K562 (cell line): Measurements from ENCODE around the gene ATOSA. TPM values are rescaled to one million over a fixed set of nuclear protein-coding genes. Genes with fewer than 3 reads are reported as not detected.
A peak's percentile ranks its signal among the peaks of the same experiment; 100 is the strongest.

Source experiments
- ARID4B ChIP-seq: sonication (generic); formaldehyde crosslinking; IDR thresholded peaks from 2 replicates; pipeline ENCODE4 v1.8.0; 2022; ENCODE audit warnings: mild to moderate bottlenecking, missing genetic modification reagents
- ARNT ChIP-seq, 2 experiments: fragments of 450-650 bp; IDR thresholded peaks; 2 replicates each; pipeline ENCODE4 v1.6.1; 2016; ENCODE audit warnings: mild to moderate bottlenecking in 1 of 2
- ATF4 ChIP-seq: fragments of 450-650 bp; formaldehyde crosslinking; IDR thresholded peaks from 2 replicates; pipeline ENCODE4 v1.4.0; 2022; ENCODE audit warnings: mild to moderate bottlenecking, moderate library complexity
- CHD4 ChIP-seq: fragments of 200-600 bp; sonication (generic); IDR thresholded peaks from 3 replicates; pipeline ENCODE4 v1.6.1; 2012; ENCODE audit warnings: low read depth, mild to moderate bottlenecking, mixed read lengths, low read length, inconsistent platforms; ENCODE audit not compliant: insufficient read depth, insufficient replicate concordance, poor library complexity, severe bottlenecking
- ELF4 ChIP-seq: fragments of 450-650 bp; formaldehyde crosslinking; IDR thresholded peaks from 2 replicates; pipeline ENCODE4 v1.4.0; 2022; ENCODE audit warnings: missing genetic modification characterization
- ETV6 ChIP-seq, 3 experiments: fragments of 150-350 bp in 1 of 3; sonication (generic) in 1 of 3; formaldehyde crosslinking in 1 of 3; IDR thresholded peaks; 2 replicates each; pipeline versions ENCODE4 v1.6.1 to v1.8.0; 2014 to 2022; ENCODE audit warnings: borderline replicate concordance in 2 of 3, low read depth in 2 of 3, antibody characterized with exemption in 1 of 3, low read length in 1 of 3, mild to moderate bottlenecking in 1 of 3, missing genetic modification reagents in 1 of 3
- FOS ChIP-seq: IDR thresholded peaks from 3 replicates; pipeline ENCODE4 v1.6.1; 2011; ENCODE audit not compliant: insufficient read length; ENCODE audit errors: extremely low read depth
- FOXJ2 ChIP-seq: fragments of 200-800 bp; sonication (Bioruptor generic); IDR thresholded peaks from 2 replicates; pipeline ENCODE4 v1.6.1; 2016; ENCODE audit warnings: missing genetic modification characterization, missing compliant biosample characterization
- FOXP1 ChIP-seq: sonication (generic); formaldehyde crosslinking; IDR thresholded peaks from 2 replicates; pipeline ENCODE4 v1.8.0; 2022; ENCODE audit warnings: mild to moderate bottlenecking, missing genetic modification reagents
- GATA2 ChIP-seq: sonication (generic); formaldehyde crosslinking; IDR thresholded peaks from 2 replicates; pipeline ENCODE4 v1.4.0; 2020; ENCODE audit warnings: mild to moderate bottlenecking, missing genetic modification reagents
- HDAC6 ChIP-seq: IDR thresholded peaks from 2 replicates; pipeline ENCODE4 v1.6.1; 2012; ENCODE audit warnings: low read depth, mild to moderate bottlenecking, control low read depth, inconsistent platforms, low read length, moderate library complexity
- ILF3 ChIP-seq: fragments of 450-650 bp; IDR thresholded peaks from 2 replicates; pipeline ENCODE4 v1.6.1; 2018; ENCODE audit warnings: antibody characterized with exemption, mild to moderate bottlenecking, moderate library complexity, borderline replicate concordance
- KDM5B ChIP-seq: fragments of 200-600 bp; sonication (generic); IDR thresholded peaks from 2 replicates; pipeline ENCODE4 v1.6.1; 2012; ENCODE audit warnings: low read depth, mild to moderate bottlenecking, moderate library complexity, low read length, control low read depth, inconsistent platforms; ENCODE audit not compliant: insufficient replicate concordance
- KLF1 ChIP-seq: fragments of 450-650 bp; IDR thresholded peaks from 2 replicates; pipeline ENCODE4 v1.6.1; 2016; ENCODE audit warnings: missing genetic modification characterization, missing compliant biosample characterization
- NEUROD1 ChIP-seq: fragments of 150-350 bp; IDR thresholded peaks from 2 replicates; pipeline ENCODE4 v1.6.1; 2014; ENCODE audit warnings: borderline replicate concordance, low read length, low read depth; ENCODE audit not compliant: partially characterized antibody
- NR1H2 ChIP-seq: sonication (generic); formaldehyde crosslinking; IDR thresholded peaks from 2 replicates; pipeline ENCODE4 v1.4.0; 2020; ENCODE audit warnings: mild to moderate bottlenecking, missing genetic modification reagents
- TARDBP ChIP-seq: fragments of 450-650 bp; IDR thresholded peaks from 2 replicates; pipeline ENCODE4 v1.6.1; 2016
- ZBED1 ChIP-seq: IDR thresholded peaks from 2 replicates; pipeline ENCODE4 v1.6.1; 2014
- ZBTB34 ChIP-seq: fragments of 250-450 bp; sonication (Bioruptor Pico); IDR thresholded peaks from 2 replicates; pipeline ENCODE4 v1.8.0; 2021; ENCODE audit warnings: mild to moderate bottlenecking, moderate library complexity
- ZNF134 ChIP-seq: fragments of 250-450 bp; sonication (Bioruptor Pico); conservative IDR thresholded peaks from 2 replicates; pipeline ENCODE4 v1.4.0; 2020
- ZNF165 ChIP-seq: fragments of 250-450 bp; sonication (Bioruptor Pico); IDR thresholded peaks from 2 replicates; pipeline ENCODE4 v1.4.0; 2020; ENCODE audit warnings: borderline replicate concordance
- ZNF175 ChIP-seq: fragments of 200-800 bp; sonication (Bioruptor generic); IDR thresholded peaks from 2 replicates; pipeline ENCODE4 v1.6.1; 2016; ENCODE audit warnings: low read depth, mild to moderate bottlenecking, missing genetic modification characterization, missing compliant biosample characterization
- ZNF24 ChIP-seq: fragments of 450-650 bp; IDR thresholded peaks from 2 replicates; pipeline ENCODE4 v1.6.1; 2016
- polyA plus RNA-seq, 8 experiments: library from polyadenylated mRNA; depleted of rRNA in 4 of 8; stranded (reverse) in 5 of 8; unstranded in 3 of 8; fragments of >200 nt; fragmentation: Nextera tagmentation in 2 of 8; fragmentation: Illumina TruSeq in 1 of 8; extraction: Ambion mirVana in 2 of 8; extraction: Trizol in 1 of 8; gene quantifications; 2 replicates each; pipeline versions ENCODE4 v1.2.1 to v1.2.3, GENCODE V29; 2011 to 2014; ENCODE audit warnings: inconsistent platforms in 1 of 8, missing spikeins in 1 of 8
- total RNA-seq, 7 experiments: library from RNA; depleted of rRNA in 6 of 7; stranded (reverse); fragments of >200 nt in 6 of 7; fragmentation: Illumina TruSeq in 2 of 7; extraction: Trizol in 2 of 7; gene quantifications; 2 replicates each; pipeline versions ENCODE4 v1.2.1 to v1.2.3, GENCODE V29; 2011 to 2021; ENCODE audit warnings: low replicate concordance in 1 of 7

ATOSA gene
- total and polyA plus RNA-seq, 9 of the 15 experiments (the other 6 are each of a cell fraction or from before 2014, with no cell fraction given), result 2.0 to 6.1 (median 3.9) TPM

GRCh38 chr15:52679232-52680040, at the start of gene ATOSA (continued):
- peak; percentile 21; the same call in 1 of the 2 replicates for TF ChIP-seq ARID4B (CRISPR knock-in tag)
- TF ChIP-seq ZNF175 (CRISPR knock-in tag), result no peak
- TF ChIP-seq NR1H2 (CRISPR knock-in tag), result no peak
- no peak for TF ChIP-seq TARDBP
- TF ChIP-seq NEUROD1, result no peak
- no peak for TF ChIP-seq ILF3
- TF ChIP-seq ELF4 (CRISPR knock-in tag), result no peak
- TF ChIP-seq KLF1 (tag), result no peak
- no peak for TF ChIP-seq FOS
- TF ChIP-seq GATA2 (CRISPR knock-in tag), result no peak
- TF ChIP-seq FOXP1, result no peak
- no peak for TF ChIP-seq ZBTB34 (CRISPR knock-in tag)
- no peak for TF ChIP-seq ATF4 (CRISPR knock-in tag)
- TF ChIP-seq HDAC6, result no peak
- TF ChIP-seq ETV6 (IDR thresholded peaks at IDR 0.05; ENCODE audit: borderline replicate concordance in 1 of 2, low read depth in 2 of 2, low read length in 1 of 2), result no peak
- no peak for TF ChIP-seq ETV6 (CRISPR knock-in tag; IDR thresholded peaks at IDR 0.05; ENCODE audit: borderline replicate concordance)
- no peak for TF ChIP-seq ZNF134 (CRISPR knock-in tag)
- no peak for TF ChIP-seq FOXJ2 (tag)
- TF ChIP-seq KDM5B, result peak; percentile 50
- TF ChIP-seq ZNF24, result no peak
- TF ChIP-seq ARNT (IDR thresholded peaks at IDR 0.05), result no peak
- no peak for TF ChIP-seq ZNF165 (CRISPR knock-in tag)
- TF ChIP-seq CHD4, result no peak
- TF ChIP-seq ZBED1, result no peak
